ENCODE results near the gene RALGPS2.

Gene RALGPS2

DNA sequence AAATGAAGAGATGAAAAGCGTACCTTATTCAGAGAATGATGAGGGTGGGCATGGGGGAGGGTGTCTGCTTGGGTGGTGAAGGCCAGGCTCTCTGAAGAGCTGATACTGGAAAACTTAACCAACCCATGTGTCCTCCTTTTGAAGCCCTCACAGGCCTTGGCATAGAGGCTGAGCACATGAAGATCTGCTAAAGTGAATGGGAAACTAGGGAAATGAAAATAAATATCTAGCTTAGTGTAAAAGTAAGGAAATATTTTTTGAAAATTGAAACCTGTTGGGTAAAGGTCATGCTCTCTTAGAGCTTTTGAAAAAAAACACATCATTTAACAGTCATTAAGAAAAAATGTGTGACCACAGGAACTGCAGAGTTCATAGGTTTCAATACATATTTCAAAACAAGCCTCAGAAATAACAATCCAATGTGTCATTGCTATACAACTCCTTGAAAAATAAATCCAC lies 40.5 kb upstream of the RALGPS2 start:
- TF ChIP-seq, protein P1, sequence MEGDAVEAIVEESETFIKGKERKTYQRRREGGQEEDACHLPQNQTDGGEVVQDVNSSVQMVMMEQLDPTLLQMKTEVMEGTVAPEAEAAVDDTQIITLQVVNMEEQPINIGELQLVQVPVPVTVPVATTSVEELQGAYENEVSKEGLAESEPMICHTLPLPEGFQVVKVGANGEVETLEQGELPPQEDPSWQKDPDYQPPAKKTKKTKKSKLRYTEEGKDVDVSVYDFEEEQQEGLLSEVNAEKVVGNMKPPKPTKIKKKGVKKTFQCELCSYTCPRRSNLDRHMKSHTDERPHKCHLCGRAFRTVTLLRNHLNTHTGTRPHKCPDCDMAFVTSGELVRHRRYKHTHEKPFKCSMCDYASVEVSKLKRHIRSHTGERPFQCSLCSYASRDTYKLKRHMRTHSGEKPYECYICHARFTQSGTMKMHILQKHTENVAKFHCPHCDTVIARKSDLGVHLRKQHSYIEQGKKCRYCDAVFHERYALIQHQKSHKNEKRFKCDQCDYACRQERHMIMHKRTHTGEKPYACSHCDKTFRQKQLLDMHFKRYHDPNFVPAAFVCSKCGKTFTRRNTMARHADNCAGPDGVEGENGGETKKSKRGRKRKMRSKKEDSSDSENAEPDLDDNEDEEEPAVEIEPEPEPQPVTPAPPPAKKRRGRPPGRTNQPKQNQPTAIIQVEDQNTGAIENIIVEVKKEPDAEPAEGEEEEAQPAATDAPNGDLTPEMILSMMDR (IDR thresholded peaks at IDR 0.05; ENCODE audit: low read depth, low read length) = no peak
- H3K4me3 ChIP-seq (replicated peaks in 1 of 2; ENCODE audit: low read depth in 2 of 2, low read length in 2 of 2) = no peak overlapping the region
- DNase-seq (ENCODE audit: low read depth in 2 of 2) = peak; percentile 93 to 96

DNA sequence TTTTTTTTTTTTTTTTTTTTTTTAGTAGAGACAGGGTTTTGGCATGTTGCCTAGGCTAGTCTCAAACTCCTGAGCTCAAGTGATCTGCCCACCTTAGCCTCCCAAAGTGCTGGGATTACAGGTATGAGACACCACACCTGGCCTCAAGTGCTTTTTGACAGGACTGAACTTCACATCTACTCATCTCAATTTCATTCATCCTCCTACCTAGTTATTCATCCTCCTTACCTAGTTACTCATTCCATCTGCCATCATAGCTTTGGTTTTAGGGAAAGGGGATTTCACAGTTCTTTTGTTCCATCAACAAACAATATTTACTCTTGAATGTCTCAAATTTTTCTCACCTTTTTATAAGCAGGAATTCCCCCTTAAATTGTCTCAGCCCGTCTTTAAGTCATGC lies 38.6 kb upstream of the RALGPS2 start:
- H3K4me3 ChIP-seq (replicated peaks in 1 of 2; ENCODE audit: low read depth in 2 of 2, low read length in 2 of 2) = no peak overlapping the region
- TF ChIP-seq, protein P1 (IDR thresholded peaks at IDR 0.05; ENCODE audit: low read depth, low read length) = no peak
- no peak for DNase-seq (ENCODE audit: low read depth in 2 of 2)

DNA sequence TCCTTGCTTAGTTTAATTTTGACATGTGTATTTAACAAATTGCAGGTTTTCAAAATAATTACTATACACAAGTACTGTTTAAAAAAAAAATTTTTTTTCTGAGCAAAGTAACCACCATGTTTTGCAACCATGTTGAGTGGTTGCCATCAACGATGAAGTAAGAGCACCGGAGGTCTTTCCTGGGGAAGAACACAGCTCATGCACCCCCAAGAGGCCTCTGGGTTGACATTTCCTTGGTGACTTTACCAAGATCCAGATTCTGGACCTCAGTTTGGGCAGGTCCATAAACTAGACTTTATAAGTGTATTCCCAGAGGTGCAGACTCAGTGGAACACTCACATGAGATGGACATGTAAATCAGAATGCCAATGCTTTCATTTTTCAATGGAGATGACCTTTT lies 36.8 kb upstream of the RALGPS2 start:
- H3K4me3 ChIP-seq (replicated peaks in 1 of 2; ENCODE audit: low read depth in 2 of 2, low read length in 2 of 2) = no peak overlapping the region
- peak; percentile 76 to 80 for DNase-seq (ENCODE audit: low read depth in 2 of 2)
- TF ChIP-seq, protein P1 (IDR thresholded peaks at IDR 0.05; ENCODE audit: low read depth, low read length) = no peak

DNA sequence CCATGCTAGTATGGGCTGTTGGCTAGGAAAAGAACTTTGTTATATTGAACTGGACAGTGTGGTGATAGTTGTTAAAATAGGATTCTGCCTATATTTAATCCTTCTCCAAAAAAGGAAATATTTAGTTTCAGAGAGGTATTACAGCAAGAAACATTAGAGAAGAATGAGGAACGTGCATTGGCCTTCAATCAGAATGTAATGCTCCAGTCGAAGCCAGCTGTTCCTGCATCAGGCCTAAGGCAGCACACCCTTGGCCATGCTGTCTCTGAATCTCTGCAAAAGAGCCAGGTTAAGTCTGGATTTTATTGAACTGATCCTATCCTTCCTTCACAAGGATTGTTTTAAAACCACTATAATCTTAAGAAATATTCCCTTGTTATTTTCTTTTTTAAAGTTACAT lies 35.3 kb upstream of the RALGPS2 start:
- H3K4me3 ChIP-seq (replicated peaks in 1 of 2; ENCODE audit: low read depth in 2 of 2, low read length in 2 of 2) = no peak overlapping the region
- TF ChIP-seq, protein P1 (IDR thresholded peaks at IDR 0.05; ENCODE audit: low read depth, low read length) = no peak
- DNase-seq (ENCODE audit: low read depth in 2 of 2) = no peak

DNA sequence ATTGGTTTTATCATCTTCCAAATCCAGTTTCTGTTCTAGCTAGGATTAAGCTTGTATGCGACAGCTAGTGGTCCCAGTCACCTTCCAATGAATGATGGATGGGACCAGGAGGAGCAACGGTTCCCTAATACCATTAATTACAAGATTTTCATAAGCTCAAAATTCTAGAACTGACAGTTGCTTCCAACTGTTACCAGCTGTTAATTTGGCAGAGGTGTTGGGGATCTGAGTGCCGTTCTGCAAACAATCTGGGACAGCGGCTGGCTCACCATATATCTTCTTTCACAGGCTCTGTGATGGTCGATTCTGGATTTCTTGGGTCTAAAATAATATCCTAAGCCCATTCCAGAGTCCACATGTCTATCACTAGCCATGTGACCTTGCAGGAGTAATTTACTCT lies 34.5 kb upstream of the RALGPS2 start:
- H3K4me3 ChIP-seq (replicated peaks in 1 of 2; ENCODE audit: low read depth in 2 of 2, low read length in 2 of 2) = no peak overlapping the region
- TF ChIP-seq, protein P1 (IDR thresholded peaks at IDR 0.05; ENCODE audit: low read depth, low read length) = no peak
- no peak for DNase-seq (ENCODE audit: low read depth in 2 of 2)

DNA sequence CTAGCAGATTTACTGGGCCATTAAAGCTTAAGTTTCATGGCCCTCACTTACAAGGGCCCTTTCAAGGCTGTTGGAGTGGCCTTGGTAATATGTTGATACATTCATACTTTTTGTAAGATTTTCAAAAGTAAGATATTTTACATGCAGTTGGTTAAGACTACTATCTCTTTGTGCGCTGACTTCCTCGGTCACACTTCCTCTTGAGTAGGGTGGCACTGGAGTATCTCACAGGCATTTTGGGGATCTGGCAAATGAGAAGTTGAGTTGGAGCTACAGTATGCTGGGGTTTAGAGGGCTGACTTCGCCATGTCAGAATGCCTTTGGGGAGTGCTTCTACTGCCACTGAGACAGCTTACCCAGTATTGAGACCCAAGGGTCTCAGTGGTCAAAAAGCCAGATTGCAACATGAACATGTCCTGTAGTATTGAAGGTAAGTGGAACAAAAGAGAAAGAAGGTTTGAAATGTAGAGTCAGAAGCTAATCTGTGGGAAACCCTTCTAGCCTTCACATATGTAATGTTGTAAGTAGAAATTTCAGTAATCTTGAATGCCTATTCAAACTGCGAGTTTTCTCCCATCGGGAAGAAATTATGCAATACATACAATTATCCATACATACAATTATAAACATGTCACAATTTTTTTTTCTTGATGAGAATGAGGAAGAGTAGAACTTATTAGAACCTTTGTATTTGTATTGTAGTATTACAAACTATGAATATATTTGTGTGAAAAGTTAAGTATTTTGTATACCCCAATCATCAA lies 32.3 kb upstream of the RALGPS2 start:
- no peak for DNase-seq (ENCODE audit: low read depth in 2 of 2)
- no peak overlapping the region for H3K4me3 ChIP-seq (replicated peaks in 1 of 2; ENCODE audit: low read depth in 2 of 2, low read length in 2 of 2)
- TF ChIP-seq, protein P1 (IDR thresholded peaks at IDR 0.05; ENCODE audit: low read depth, low read length) = no peak

All from cardiac fibroblast (primary cell).